ENCODE data around the gene NT5C1B.

Gene NT5C1B

GRCh38 chr2:18548621-18549020 lies 40.7 kb downstream of the NT5C1B start:
- no peak for DNase-seq

- DNase-seq = peak; percentile 66 to 78
Observed at GRCh38 chr2:18546567-18546966, 42.8 kb downstream of the NT5C1B start.

- DNase-seq = peak in 1 of 2 experiments; percentile 30
Observed at GRCh38 chr2:18545384-18545783, 44.0 kb downstream of the NT5C1B start.

- DNase-seq = no peak
Observed at GRCh38 chr2:18544171-18544570, 45.2 kb downstream of the NT5C1B start.

- no peak for DNase-seq
Observed at GRCh38 chr2:18540872-18541271, 48.5 kb downstream of the NT5C1B start.

- DNase-seq = no peak
Observed at GRCh38 chr2:18536697-18537096, 52.7 kb downstream of the NT5C1B start.

GRCh38 chr2:18536100-18536499 lies 53.3 kb downstream of the NT5C1B start:
- no peak for DNase-seq

- no peak for DNase-seq
Observed at GRCh38 chr2:18531194-18531593, 58.2 kb downstream of the NT5C1B start.

- no peak for DNase-seq
Observed at GRCh38 chr2:18527822-18528221, 61.5 kb downstream of the NT5C1B start.

GRCh38 chr2:18527326-18527725 lies 62.0 kb downstream of the NT5C1B start:
- no peak for DNase-seq

GRCh38 chr2:18526429-18526828 lies 62.9 kb downstream of the NT5C1B start:
- DNase-seq = no peak

GRCh38 chr2:18525852-18526251 lies 63.5 kb downstream of the NT5C1B start:
- DNase-seq = no peak

GRCh38 chr2:18525236-18525635 lies 64.1 kb downstream of the NT5C1B start:
- DNase-seq = no peak

GRCh38 chr2:18522484-18523146 lies 66.8 kb downstream of the NT5C1B start:
- no peak for DNase-seq

GRCh38 chr2:18520451-18521425 lies 68.6 kb downstream of the NT5C1B start:
- DNase-seq = peak; percentile 10 to 18

GRCh38 chr2:18519914-18520450 lies 69.4 kb downstream of the NT5C1B start:
- no peak for DNase-seq

GRCh38 chr2:18518116-18519111 lies 71.0 kb downstream of the NT5C1B start:
- DNase-seq = no peak

- no peak for DNase-seq
Observed at GRCh38 chr2:18517386-18517785, 72.0 kb downstream of the NT5C1B start.

GRCh38 chr2:18516112-18516511 lies 73.3 kb downstream of the NT5C1B start:
- no peak for DNase-seq

GRCh38 chr2:18514526-18515461 lies 74.6 kb downstream of the NT5C1B start:
- no peak for DNase-seq
